IMR-90 (cell line): ENCODE measurements around the gene UNKL. TPM values are rescaled to one million over a fixed set of nuclear protein-coding genes. Genes with fewer than 3 reads are reported as not detected.

Experiments
- ATAC-seq: fragments of 200-7000 bp; cut with Tn5 transposase; 2 replicates; pipeline ENCODE4 v1.9.1; 2020; ENCODE audit warnings: low read depth, mild to moderate bottlenecking, moderate library complexity
- BruUV-seq: library from RNA; stranded (reverse); fragments of 400-500 nt; replicated peaks from 2 replicates; lab custom pipeline; 2021; lab: Mats Ljungman, UMichigan
- CTCF ChIA-PET: fragments of 300-600 bp; formaldehyde crosslinking; extraction: SDS; loops from one replicate; lab custom pipeline; 2021; ENCODE audit warnings: antibody characterized with exemption; lab: Yijun Ruan, JAX
- POLR2A ChIA-PET: fragments of 300-600 bp; sonication (Branson Sonifier 250); formaldehyde crosslinking; loops from one replicate; lab custom pipeline; 2022; ENCODE audit warnings: antibody characterized with exemption; ENCODE audit not compliant: unreplicated experiment; lab: Charles Lee
- DNase-seq: peaks from one replicate; pipeline ENCODE4 v3.0.0; 2013
- H2AFZ ChIP-seq: replicated peaks from 2 replicates; pipeline ENCODE3; 2013; ENCODE audit warnings: low read length, mild to moderate bottlenecking; ENCODE audit not compliant: poor library complexity
- H2AK5ac ChIP-seq: 2 replicates; pipeline ENCODE4 v1.6.1; 2013; ENCODE audit warnings: low read depth, low read length, inconsistent platforms
- H2AK9ac ChIP-seq: replicated peaks from 2 replicates; pipeline ENCODE3; 2013; ENCODE audit warnings: mild to moderate bottlenecking, low read depth, low read length, moderate library complexity; ENCODE audit not compliant: poor library complexity
- H2BK120ac ChIP-seq: 2 replicates; pipeline ENCODE4 v1.6.1; 2013; ENCODE audit warnings: low read depth, low read length, inconsistent platforms
- H2BK15ac ChIP-seq: 3 replicates; pipeline ENCODE4 v1.6.1; 2013; ENCODE audit warnings: low read depth, low read length, inconsistent platforms
- H2BK20ac ChIP-seq: 2 replicates; pipeline ENCODE4 v1.6.1; 2013; ENCODE audit warnings: low read depth, mild to moderate bottlenecking, inconsistent platforms, low read length, moderate library complexity
- H2BK5ac ChIP-seq: 2 replicates; pipeline ENCODE4 v1.6.1; 2013; ENCODE audit warnings: mild to moderate bottlenecking, low read depth, low read length, inconsistent platforms; ENCODE audit not compliant: poor library complexity, severe bottlenecking
- H3K14ac ChIP-seq: replicated peaks from 2 replicates; pipeline ENCODE4 v1.6.1; 2013; ENCODE audit warnings: low read depth, low read length, inconsistent platforms
- H3K18ac ChIP-seq: 2 replicates; pipeline ENCODE4 v1.6.1; 2013; ENCODE audit warnings: low read depth, low read length, control low read depth
- H3K23ac ChIP-seq: 2 replicates; pipeline ENCODE4 v1.6.1; 2013; ENCODE audit warnings: low read depth, low read length, inconsistent platforms
- H3K27ac ChIP-seq: 2 replicates; pipeline ENCODE4 v1.5.1; 2013; ENCODE audit warnings: mild to moderate bottlenecking, control low read depth, low read length; ENCODE audit not compliant: insufficient read depth
- H3K27me3 ChIP-seq: 2 replicates; pipeline ENCODE4 v1.6.1; 2013; ENCODE audit warnings: low read length; ENCODE audit not compliant: control insufficient read depth, insufficient read depth
- H3K36me3 ChIP-seq: 2 replicates; pipeline ENCODE4 v1.6.1; 2013; ENCODE audit warnings: low read length, mixed read lengths; ENCODE audit not compliant: control insufficient read depth, insufficient read depth
- H3K4ac ChIP-seq: 2 replicates; pipeline ENCODE4 v1.6.1; 2013; ENCODE audit warnings: low read depth, low read length, inconsistent platforms
- H3K4me1 ChIP-seq: 2 replicates; pipeline ENCODE4 v1.6.1; 2013; ENCODE audit warnings: low read length, mixed read lengths; ENCODE audit not compliant: control insufficient read depth, insufficient read depth
- H3K4me2 ChIP-seq: 2 replicates; pipeline ENCODE4 v1.6.1; 2013; ENCODE audit warnings: low read depth, mild to moderate bottlenecking, control low read depth, low read length, moderate library complexity
- H3K4me3 ChIP-seq: 2 replicates; pipeline ENCODE4 v1.5.1; 2013; ENCODE audit warnings: low read depth, mild to moderate bottlenecking, control low read depth, low read length, moderate library complexity; ENCODE audit not compliant: insufficient read depth
- H3K56ac ChIP-seq: 2 replicates; pipeline ENCODE4 v1.6.1; 2013; ENCODE audit warnings: low read length, inconsistent platforms; ENCODE audit not compliant: insufficient read depth; ENCODE audit errors: extremely low read depth
- H3K79me1 ChIP-seq, 2 experiments: 2 replicates each; pipeline ENCODE4 v1.6.1; 2013; ENCODE audit warnings: low read length in 2 of 2, inconsistent platforms in 1 of 2, low read depth in 1 of 2
- H3K9ac ChIP-seq: 2 replicates; pipeline ENCODE4 v1.6.1; 2013; ENCODE audit warnings: low read depth, low read length, control low read depth
- H3K9me1 ChIP-seq: 2 replicates; pipeline ENCODE4 v1.6.1; 2013; ENCODE audit warnings: low read length, inconsistent platforms; ENCODE audit not compliant: insufficient read depth
- H3K9me3 ChIP-seq: 2 replicates; pipeline ENCODE4 v1.6.1; 2013; ENCODE audit warnings: low read length; ENCODE audit not compliant: control insufficient read depth, insufficient read depth
- H4K20me1 ChIP-seq: 2 replicates; pipeline ENCODE4 v1.6.1; 2013; ENCODE audit warnings: low read length, inconsistent platforms; ENCODE audit not compliant: insufficient read depth
- H4K5ac ChIP-seq: 2 replicates; pipeline ENCODE4 v1.6.1; 2013; ENCODE audit warnings: mild to moderate bottlenecking, low read depth, low read length, control low read depth
- H4K8ac ChIP-seq, 2 experiments: 2 replicates each; pipeline ENCODE4 v1.6.1; 2013; ENCODE audit warnings: low read depth in 2 of 2, low read length in 2 of 2, control low read depth in 1 of 2, inconsistent platforms in 1 of 2
- H4K91ac ChIP-seq: 2 replicates; pipeline ENCODE4 v1.6.1; 2013; ENCODE audit warnings: low read depth, low read length, inconsistent platforms; ENCODE audit not compliant: insufficient read depth
- CHD1 ChIP-seq: IDR thresholded peaks from 2 replicates; pipeline ENCODE4 v1.6.1; 2012; ENCODE audit warnings: low read depth, low read length, improper control_type of control experiment
- ELK1 ChIP-seq: fragments of 150-350 bp; IDR thresholded peaks from 2 replicates; pipeline ENCODE4 v1.6.1; 2016; ENCODE audit warnings: low read depth, mild to moderate bottlenecking, low read length, moderate library complexity, borderline replicate concordance
- MAFK ChIP-seq: IDR thresholded peaks from 2 replicates; pipeline ENCODE4 v1.6.1; 2012; ENCODE audit warnings: low read depth, low read length, improper control_type of control experiment
- MAZ ChIP-seq: IDR thresholded peaks from 2 replicates; pipeline ENCODE4 v1.6.1; 2012; ENCODE audit warnings: low read depth, mild to moderate bottlenecking, low read length, improper control_type of control experiment, moderate library complexity, borderline replicate concordance
- MXI1 ChIP-seq: IDR thresholded peaks from 2 replicates; pipeline ENCODE4 v1.6.1; 2012; ENCODE audit warnings: low read depth, mild to moderate bottlenecking, low read length, moderate library complexity, borderline replicate concordance
- NFE2L2 ChIP-seq: fragments of 150-350 bp; IDR thresholded peaks from 2 replicates; pipeline ENCODE4 v1.6.1; 2016; ENCODE audit warnings: low read depth, mild to moderate bottlenecking, low read length
- POLR2A ChIP-seq: IDR thresholded peaks from 2 replicates; pipeline ENCODE4 v1.6.1; 2012; ENCODE audit warnings: mild to moderate bottlenecking, low read depth, low read length
- RCOR1 ChIP-seq: IDR thresholded peaks from 2 replicates; pipeline ENCODE4 v1.6.1; 2012; ENCODE audit warnings: mild to moderate bottlenecking, low read length, improper control_type of control experiment; ENCODE audit not compliant: insufficient replicate concordance
- WGBS, 2 experiments: methylation state at CpG; one replicate each; pipeline versions ENCODE4 v1.1.5 to v1.1.7; 2013; ENCODE audit warnings: missing lambda C conversion rate in 2 of 2; ENCODE audit not compliant: insufficient read length in 1 of 2; ENCODE audit errors: extremely low coverage in 2 of 2; 5-methylcytosine and 5-hydroxymethylcytosine counted together
- dilution Hi-C: fragments of 300-500 bp; cut with HindIII; formaldehyde crosslinking; loops from one replicate; pipeline ENCODE4 v1.14.3; 2018; ENCODE audit warnings: low sequenced_read_pairs; ENCODE audit not compliant: unreplicated experiment
- in situ Hi-C: fragments of 300-500 bp; cut with MboI; formaldehyde crosslinking; loops from 3 replicates; pipeline ENCODE4 v1.14.3; 2019; ENCODE audit warnings: low sequenced_read_pairs, inconsistent platforms, mixed read lengths
- intact Hi-C: fragments of 100-400 bp; cut with micrococcal nuclease; formaldehyde crosslinking; loops from 2 replicates; pipeline ENCODE4 v1.10.0; 2022
- polyA plus RNA-seq, 3 experiments: library from polyadenylated mRNA; depleted of rRNA; stranded (reverse); fragments of >200 nt; gene quantifications; 2 replicates each; pipeline ENCODE4 v1.2.3, GENCODE V29; 2012; ENCODE audit warnings: low replicate concordance in 1 of 3
- total RNA-seq: library from RNA; depleted of rRNA; stranded (reverse); fragments of >200 nt; gene quantifications from 2 replicates; pipeline ENCODE4 v1.2.3, GENCODE V29; 2012
- TF ChIP-seq, protein P1 (sequence below): conservative IDR thresholded peaks from 2 replicates; pipeline ENCODE4 v1.5.1; 2012; ENCODE audit warnings: mild to moderate bottlenecking, low read depth, low read length, improper control_type of control experiment

Gene UNKL
- total and polyA plus RNA-seq, 2 of the 4 experiments (the other 2 are of a cell fraction): 4.1 to 13.3 TPM

GRCh38 chr16:1338119-1338730 is 76.3 kb downstream of the UNKL start:
- Histone ChIP-seq H3K4me3 (no peak overlapping the region), H2BK20ac (no peak overlapping the region), H4K20me1 (no peaks in the 10 kb centered on the region; the same call in 1 of the 2 replicates), H3K79me1 (no peaks in the 10 kb centered on the region), H2BK5ac (no peak overlapping the region), H2BK15ac (no peak overlapping the region), H2AK5ac (no peak overlapping the region), H2BK120ac (no peak overlapping the region), H3K56ac (no peak overlapping the region), H3K4ac (no peak overlapping the region), H4K91ac (no peak overlapping the region), H4K5ac (no peak overlapping the region), H3K9ac (no peak overlapping the region), H3K36me3 (no peaks in the 10 kb centered on the region), H3K27ac (no peak overlapping the region), H3K27me3 (peaks cover 36% of the 10 kb centered on the region), H2AFZ (no peak overlapping the region), H3K9me3 (no peaks in the 10 kb centered on the region), H3K23ac (no peak overlapping the region), H2AK9ac (no peak overlapping the region), H3K14ac (no peak overlapping the region), H4K8ac (no peak overlapping the region), H3K4me1 (0 out of 2 replicates have a peak, but pooled peaks cover 2% of the 10 kb centered on the region), H3K18ac (no peak overlapping the region), H3K4me2 (no peak overlapping the region), H3K9me1 (no peaks in the 10 kb centered on the region)
- dilution Hi-C loops: no loop called here
- intact Hi-C loops: no loop called here
- DNase-seq (no peak), ATAC-seq (no peak)
- no TSS peak for BruUV-seq
- WGBS, 2 experiments: 58% methylated on average over 18 of the region's 30 CpGs; no CpG with 5 or more reads in 1 of the 2 experiments
- ChIA-PET CTCF (no interaction called here), POLR2A (no interaction called here)
- TF ChIP-seq MAZ (no peak), NFE2L2 (no peak), CHD1 (no peak), MXI1 (no peak), ELK1 (no peak), RCOR1 (no peak), POLR2A (no peak), MAFK (no peak)
- TF ChIP-seq, protein P1, sequence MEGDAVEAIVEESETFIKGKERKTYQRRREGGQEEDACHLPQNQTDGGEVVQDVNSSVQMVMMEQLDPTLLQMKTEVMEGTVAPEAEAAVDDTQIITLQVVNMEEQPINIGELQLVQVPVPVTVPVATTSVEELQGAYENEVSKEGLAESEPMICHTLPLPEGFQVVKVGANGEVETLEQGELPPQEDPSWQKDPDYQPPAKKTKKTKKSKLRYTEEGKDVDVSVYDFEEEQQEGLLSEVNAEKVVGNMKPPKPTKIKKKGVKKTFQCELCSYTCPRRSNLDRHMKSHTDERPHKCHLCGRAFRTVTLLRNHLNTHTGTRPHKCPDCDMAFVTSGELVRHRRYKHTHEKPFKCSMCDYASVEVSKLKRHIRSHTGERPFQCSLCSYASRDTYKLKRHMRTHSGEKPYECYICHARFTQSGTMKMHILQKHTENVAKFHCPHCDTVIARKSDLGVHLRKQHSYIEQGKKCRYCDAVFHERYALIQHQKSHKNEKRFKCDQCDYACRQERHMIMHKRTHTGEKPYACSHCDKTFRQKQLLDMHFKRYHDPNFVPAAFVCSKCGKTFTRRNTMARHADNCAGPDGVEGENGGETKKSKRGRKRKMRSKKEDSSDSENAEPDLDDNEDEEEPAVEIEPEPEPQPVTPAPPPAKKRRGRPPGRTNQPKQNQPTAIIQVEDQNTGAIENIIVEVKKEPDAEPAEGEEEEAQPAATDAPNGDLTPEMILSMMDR: peak; percentile 26; the same call in 1 of the 2 replicates
- in situ Hi-C loops: no loop called here
